Neural cell (in vitro differentiated cells): ENCODE measurements around the gene HSP90AA1.

Experiments
- CTCF ChIP-seq: fragments of 450-650 bp; IDR thresholded peaks from 2 replicates; pipeline ENCODE4 v1.5.1; 2014; ENCODE audit warnings: antibody characterized with exemption, mild to moderate bottlenecking, moderate library complexity; ENCODE audit not compliant: poor library complexity, severe bottlenecking
- POLR2AphosphoS5 ChIP-seq: IDR thresholded peaks from 2 replicates; pipeline ENCODE4 v1.6.1; 2012
- RAD21 ChIP-seq: fragments of 450-650 bp; conservative IDR thresholded peaks from 2 replicates; pipeline ENCODE4 v1.6.1; 2014; ENCODE audit warnings: antibody characterized with exemption, mild to moderate bottlenecking, moderate library complexity
- SMC3 ChIP-seq: fragments of 450-650 bp; conservative IDR thresholded peaks from 2 replicates; pipeline ENCODE4 v1.6.1; 2014; ENCODE audit warnings: antibody characterized with exemption, mild to moderate bottlenecking, moderate library complexity; ENCODE audit not compliant: poor library complexity

DNA sequence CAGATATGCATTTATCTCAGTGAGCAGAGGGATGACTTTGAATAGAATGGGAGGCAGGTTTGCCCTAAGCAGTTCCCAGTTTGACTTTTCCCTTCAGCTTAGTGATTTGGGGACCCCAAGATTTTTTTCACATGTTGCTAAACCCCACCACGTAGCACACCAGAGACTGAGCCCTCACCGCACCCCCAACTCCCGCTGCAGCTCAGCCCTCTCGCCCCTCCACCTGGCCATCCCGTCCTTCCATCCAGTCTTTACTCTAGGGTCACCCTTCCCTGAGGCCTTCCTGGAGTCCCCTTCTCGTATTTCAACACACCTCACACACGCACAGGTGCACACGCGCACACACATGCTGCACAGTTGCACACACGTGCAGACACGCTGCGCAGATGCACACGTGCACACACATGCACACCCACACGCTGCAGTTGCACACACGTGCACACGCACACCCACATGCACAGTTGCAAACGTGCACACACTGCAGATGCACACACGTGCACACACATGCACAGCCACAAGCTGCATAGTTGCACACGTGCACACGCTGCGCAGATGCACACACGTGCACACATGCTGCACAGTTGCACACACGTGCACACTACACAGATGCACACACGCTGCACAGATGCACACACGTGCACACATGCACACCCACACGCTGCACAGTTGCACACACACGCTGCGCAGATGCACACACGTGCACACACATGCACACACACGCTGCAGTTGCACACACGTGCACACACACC is 30.0 kb downstream of the HSP90AA1 start:
- TF ChIP-seq CTCF: no peak
- TF ChIP-seq SMC3: no peak
- TF ChIP-seq POLR2AphosphoS5: peak; percentile 76
- no peak for TF ChIP-seq RAD21
